Stimulated activated CD4-positive, alpha-beta T cell treated with anti-CD3 and anti-CD28 coated beads, Interleukin-12 subunit alpha, Interleukin-12 subunit beta, amount 100 ng/mL, for 24 hours (primary cell): Measurements from ENCODE around the gene PPARA.
"Not testable (repeated sequence)": the region's sequence is repeated elsewhere in the genome, so short reads cannot be mapped to it uniquely, and the experiment has no call there.

Experiments used
- DNase-seq, 2 experiments: peaks; one replicate each; pipeline ENCODE4 v3.0.0-alpha.2; 2020; ENCODE audit warnings: low read depth in 2 of 2

Gene PPARA

DNA sequence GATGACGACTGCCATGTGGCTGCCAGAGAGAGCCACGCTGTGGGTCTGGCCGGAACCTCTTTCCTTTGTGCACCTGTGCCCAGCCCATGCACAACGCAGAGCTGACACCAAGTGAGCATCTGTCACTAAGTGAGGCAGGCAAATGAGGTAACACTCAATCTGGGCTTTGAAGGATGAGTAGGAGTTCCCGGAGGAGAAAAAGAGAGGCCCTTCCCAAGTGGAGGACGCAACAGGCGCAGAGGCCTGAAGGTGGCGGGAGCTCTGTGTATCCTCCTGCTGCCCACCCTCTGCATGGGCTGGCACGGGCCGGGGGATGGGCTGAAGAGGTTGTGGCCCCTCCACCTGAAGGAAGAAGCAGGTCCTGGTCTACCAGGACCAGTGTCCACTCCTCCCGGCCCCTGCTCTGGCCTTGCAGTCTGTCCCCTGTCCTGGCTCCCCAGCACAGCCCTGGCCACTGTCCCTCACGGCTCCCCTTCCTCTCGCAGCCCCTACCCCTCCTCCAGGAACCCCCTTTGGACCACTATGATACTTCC, 23.4 kb upstream of the PPARA start:
- no peak for DNase-seq

GRCh38 chr22:46127556-46127955, 22.8 kb upstream of the PPARA start:
- DNase-seq: no peak

DNA sequence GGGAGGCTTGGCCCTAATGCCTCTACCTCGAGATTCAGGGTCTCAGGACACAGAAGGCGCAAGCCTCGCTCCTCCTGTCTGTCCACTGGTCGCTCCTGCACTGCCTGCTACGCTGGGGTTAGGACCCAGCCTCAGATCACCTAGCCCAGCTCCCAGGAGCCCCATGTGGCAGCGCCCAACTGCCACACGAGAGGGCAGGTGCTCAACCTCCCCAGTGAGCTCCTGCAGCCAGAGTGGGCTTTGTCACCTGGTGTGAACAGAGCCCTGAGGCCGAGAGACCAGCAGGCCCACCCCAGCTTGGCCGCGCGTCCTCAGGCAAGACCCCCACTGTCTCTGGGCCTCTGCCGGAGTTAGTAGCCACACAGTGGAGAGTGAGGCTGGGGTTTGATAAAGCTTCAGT, 21.7 kb upstream of the PPARA start:
- DNase-seq: no peak

DNA sequence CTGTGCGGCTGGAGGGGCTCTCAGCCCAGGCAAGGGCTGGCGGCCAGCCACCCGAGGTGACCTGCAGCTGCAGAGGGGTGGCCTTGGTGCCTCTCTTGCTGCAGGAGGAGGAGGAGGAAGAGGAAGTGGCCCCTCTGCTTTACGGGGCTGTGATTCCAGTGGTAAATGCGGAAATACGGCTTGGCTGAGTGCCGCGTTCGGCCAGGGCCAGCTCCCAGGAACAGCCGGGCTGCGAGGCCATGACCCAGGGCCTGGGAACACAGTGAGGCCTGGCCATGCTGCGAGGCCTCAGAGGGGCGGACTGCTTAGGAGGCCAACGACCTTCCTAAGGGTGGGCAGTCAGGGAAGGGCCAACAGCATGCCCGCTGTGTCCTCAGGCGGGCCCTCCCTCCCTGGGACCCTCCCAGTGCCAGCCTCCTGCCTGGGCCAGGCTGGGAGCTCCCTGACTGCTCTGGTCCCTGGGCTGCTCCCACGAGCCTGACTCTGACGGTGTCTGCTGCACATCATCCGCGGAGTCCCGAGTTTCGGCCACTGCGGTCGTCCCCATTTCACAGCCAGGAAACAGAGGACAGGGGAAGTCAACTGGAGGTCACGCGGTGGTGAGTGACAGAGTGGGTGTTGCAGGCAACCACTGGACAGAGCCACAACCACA, 20.8 kb upstream of the PPARA start:
- no peak for DNase-seq

DNA sequence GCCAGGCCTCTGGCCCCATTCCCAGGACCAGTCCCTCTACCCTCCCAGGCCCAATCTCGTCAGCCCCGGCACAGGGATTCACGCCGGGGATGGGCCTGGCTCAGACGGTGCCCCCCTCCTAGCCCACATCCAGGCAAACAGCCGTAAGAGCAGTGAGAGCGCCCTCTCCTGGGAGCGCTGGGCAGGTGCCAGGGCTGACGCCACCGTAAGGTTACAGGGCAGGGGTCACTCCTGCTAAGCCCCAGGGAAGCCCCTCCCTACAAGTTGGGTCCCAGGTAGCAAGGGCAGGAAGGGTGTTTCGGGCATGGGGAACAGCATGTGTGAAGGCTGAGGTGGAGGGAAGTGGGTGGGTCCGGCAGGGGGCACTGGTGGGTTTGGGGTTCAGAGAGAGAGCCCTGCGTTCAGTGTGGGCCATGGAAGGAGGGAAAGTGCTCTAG, 19.2 kb upstream of the PPARA start:
- DNase-seq: no peak

- DNase-seq: not testable (repeated sequence)
These were observed 18.0 kb upstream of the PPARA start for GRCh38 chr22:46132193-46132829.

- DNase-seq: no peak
These were observed 17.3 kb upstream of the PPARA start for GRCh38 chr22:46132830-46133587.

DNA sequence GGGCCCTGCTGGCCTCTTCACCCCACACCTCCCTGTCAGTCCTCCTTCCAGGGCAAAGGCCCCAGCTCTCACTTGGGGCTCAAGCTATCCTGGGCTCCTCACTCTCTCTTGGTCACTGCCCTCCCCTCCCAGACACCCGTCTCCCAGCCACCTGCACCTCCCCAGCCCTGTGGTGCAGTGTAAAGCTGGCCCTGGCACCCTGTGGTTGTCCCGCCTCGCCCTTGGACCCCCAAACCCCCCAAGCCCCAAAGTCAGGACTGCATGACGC, 16.8 kb upstream of the PPARA start:
- DNase-seq: no peak

DNA sequence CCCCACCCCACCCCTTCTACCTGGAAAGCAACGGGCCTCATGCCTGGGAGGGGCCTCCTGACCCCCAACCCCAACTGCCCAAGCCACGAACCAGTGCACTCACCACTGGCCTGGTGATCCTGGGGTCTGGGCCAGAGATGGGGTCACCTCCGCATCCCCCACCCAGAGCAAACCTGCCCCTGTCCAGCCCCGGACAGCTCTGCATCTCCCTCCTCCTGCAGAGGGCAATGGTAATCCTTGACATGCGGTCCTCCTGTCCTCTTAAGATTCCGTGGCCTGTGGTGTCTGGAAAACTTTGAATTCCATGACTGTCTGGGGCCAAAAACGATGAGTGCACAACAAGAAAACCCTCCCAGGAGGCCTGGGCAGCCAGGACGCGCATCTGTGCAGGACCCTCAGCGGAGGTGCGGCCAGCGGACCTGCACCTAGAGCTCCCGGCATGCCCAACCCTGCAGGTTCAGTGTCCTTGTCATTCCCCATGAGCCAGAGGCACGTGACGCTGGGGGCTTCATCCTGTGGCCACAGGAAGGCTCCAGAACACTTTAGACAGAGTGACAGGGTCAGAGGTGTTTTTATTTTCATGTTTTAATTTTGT, 16.1 kb upstream of the PPARA start:
- no peak for DNase-seq

DNA sequence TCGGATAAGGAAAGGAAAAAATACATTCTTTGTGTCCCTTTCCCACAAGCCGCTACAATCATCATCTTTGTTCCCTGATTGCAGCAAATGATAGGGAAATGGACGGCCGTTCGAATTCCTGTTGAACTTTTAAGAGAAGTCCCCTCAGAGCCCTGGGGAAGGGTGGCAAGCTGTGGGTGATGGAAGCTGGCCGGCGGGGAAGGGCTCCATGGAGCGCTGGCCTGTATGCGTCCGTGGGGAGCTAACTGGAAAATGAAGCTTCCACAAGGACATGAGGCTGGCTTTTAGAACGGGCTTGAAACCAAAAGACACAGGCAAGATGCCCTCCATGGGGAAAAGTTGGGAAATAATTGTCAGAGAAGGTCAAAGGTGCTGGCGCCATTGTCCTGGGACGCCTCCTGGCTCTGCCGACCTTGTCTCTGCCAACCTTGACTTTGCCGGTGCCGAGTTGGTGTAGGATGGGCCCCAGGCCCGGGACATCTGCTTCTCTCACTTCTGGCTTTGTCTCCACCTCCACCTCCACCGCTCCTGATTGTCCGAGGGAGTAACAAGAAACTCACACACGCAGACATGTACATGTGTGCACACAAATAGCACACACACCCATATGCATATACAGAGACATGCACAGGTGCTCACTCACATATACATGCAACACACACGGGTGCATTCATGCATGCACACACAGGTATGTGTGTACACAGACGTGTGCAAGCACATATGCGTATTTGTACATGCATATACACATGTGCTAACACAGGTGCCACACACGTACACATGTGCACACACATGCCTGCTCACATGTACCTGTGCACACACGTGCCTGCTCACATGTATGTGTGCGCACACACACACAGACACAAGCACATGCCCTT, 14.5 kb upstream of the PPARA start:
- DNase-seq: no peak

DNA sequence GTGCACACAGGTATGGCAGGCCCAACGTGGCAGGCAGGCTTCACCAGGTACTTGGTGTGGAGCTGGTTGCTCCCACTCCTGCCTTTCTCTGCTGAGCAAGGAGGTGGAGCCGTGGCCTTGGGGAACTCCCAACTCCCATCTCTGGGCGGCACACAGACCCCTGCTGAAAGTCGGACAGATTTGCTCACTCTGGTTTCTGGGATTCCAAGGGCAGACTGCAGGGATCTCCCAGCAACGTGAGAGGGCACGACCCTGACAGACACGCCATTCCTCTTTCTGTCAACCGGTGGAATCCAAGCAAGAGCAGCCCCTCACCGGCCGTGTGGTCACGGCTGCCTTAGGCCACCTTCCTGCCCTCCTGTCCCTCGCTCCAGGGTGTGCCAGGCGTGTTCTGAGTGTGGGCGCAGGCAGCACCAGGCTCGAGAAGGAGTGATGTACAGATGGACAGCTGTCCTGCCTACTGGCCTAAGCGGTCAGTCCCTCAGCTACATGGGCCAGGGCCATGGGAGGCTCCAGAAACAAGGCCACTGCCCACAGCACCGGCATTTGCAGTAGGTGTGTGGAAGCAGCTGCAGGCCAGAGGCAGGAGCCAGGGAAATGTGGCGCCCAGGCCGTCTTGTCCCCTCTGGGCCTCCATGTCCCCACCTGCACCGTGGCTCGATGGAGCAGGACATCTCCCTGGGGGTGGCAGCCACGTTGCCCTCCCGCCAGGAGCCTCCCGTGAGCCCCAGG, 13.7 kb upstream of the PPARA start:
- no peak for DNase-seq

- DNase-seq: no peak
These were observed 13.0 kb upstream of the PPARA start for GRCh38 chr22:46137218-46137766.

- DNase-seq: no peak
These were observed 12.1 kb upstream of the PPARA start for GRCh38 chr22:46138058-46138797.

GRCh38 chr22:46139417-46139816, 10.9 kb upstream of the PPARA start:
- not testable (repeated sequence) for DNase-seq

DNA sequence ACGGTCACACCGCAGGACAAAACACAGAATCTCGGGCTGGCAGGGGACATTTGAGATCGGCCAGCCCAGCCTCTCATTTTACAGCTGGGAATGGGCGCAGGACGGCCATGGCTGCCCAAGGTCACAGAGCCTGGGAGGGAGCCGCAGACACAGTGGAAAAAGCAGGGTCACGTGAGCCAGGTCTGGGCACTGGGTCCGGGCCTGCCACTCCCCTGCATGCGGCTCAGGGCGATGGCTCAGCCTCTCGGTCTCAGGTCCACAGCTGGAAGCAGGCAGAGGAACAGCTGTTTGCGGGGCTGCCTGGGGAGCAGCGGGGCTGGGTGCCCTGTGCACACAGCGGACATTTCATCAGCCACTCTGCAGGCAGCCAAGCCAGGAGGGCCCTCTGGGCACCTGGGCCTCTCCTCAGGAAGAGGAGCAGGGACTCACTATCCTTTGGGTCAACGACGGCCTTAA, 10.4 kb upstream of the PPARA start:
- no peak for DNase-seq

DNA sequence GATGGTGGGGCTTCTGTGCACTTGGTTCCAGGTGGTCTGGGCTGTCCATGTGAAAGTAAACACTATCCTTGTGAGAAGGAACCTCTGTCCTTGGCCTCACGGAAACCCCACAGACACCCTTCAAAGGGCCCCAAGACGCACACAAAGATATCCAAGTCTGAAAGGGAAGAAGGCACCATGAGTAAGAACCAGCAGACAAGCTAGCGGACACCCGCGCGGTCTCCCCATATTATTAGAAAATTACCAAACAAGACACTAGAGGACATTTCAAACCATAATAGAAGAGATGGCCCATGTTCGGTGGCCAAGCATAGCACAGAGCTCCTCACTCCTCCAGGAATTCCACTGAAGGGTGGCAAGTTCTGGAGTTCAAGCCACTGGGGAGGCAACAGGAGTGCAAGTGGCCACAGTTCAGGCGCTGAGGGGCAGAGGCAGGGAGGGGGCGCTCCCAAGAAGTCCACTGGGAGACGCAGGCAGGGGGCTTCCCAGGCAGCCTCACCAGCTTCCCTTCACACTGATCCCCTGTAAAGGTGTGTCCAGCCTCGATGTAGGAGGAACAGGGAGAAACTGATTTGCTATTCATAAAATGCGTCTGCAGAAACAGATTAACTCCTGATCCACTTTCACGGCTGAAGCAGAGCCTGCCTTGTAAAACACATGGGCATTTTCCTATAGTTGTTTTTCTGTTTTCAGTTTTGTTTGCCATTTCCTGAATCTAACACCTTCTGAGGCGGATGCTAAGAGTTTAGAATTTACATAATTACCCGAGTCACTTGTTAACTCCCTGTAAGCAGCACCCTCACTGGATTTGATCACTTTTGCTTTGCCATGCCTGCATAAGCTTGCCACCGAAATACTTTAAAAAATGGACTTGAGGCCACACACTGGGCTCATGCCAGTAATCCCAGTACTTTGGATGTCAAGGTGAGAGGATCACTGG, 9.1 kb upstream of the PPARA start:
- no peak for DNase-seq

- DNase-seq: no peak
These were observed 7.5 kb upstream of the PPARA start for GRCh38 chr22:46142548-46143490.
